Measurements from ENCODE around the gene NID2. TPM values are rescaled to one million over a fixed set of nuclear protein-coding genes. Genes with fewer than 3 reads are reported as not detected.
A peak's percentile ranks its signal among the peaks of the same experiment; 100 is the strongest.

Gene NID2
- total RNA-seq, 4 donors from 2014 or later = 0.17 to 3.0 (median 1.1) TPM

DNA sequence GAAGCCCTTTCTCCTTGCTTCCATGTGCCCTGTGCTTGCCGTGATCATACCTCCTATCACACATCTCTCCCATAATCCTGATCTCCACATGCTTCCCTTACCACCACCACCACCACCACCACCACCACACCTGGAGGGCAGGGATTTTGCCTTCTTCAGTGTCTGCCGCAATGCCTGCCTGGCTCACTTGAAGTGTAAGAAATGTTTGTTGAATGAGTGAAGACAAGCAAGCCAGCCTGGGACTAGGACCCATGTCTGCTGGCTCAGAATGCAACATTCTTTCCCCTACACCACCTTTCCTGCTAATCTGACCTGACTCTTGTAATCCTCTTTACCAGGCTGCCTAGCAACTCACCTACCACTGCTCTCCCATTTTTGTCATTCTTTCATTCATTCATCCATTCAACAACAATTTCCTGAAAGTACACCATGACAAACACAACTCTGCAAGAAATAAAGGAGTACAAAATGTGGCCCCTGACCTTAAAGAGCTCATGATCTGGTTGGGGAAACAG, 3.5 kb upstream of the NID2 start:
- H3K4me3 ChIP-seq (ENCODE audit: low read depth, poor library complexity, severe bottlenecking) = no peak overlapping the region
- 94 to 98% methylated on average over 2 of the region's 2 CpGs for WGBS, 2 donors
- intact Hi-C loops (cut with DNase I; ENCODE audit: low total_unique reads) = no loop called here
- DNase-seq (ENCODE audit: low spot score in 2 of 2) = no peak
- no peak for TF ChIP-seq POLR2A (IDR thresholded peaks at IDR 0.05)
- TF ChIP-seq, protein P1, sequence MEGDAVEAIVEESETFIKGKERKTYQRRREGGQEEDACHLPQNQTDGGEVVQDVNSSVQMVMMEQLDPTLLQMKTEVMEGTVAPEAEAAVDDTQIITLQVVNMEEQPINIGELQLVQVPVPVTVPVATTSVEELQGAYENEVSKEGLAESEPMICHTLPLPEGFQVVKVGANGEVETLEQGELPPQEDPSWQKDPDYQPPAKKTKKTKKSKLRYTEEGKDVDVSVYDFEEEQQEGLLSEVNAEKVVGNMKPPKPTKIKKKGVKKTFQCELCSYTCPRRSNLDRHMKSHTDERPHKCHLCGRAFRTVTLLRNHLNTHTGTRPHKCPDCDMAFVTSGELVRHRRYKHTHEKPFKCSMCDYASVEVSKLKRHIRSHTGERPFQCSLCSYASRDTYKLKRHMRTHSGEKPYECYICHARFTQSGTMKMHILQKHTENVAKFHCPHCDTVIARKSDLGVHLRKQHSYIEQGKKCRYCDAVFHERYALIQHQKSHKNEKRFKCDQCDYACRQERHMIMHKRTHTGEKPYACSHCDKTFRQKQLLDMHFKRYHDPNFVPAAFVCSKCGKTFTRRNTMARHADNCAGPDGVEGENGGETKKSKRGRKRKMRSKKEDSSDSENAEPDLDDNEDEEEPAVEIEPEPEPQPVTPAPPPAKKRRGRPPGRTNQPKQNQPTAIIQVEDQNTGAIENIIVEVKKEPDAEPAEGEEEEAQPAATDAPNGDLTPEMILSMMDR (IDR thresholded peaks at IDR 0.05) = no peak

DNA sequence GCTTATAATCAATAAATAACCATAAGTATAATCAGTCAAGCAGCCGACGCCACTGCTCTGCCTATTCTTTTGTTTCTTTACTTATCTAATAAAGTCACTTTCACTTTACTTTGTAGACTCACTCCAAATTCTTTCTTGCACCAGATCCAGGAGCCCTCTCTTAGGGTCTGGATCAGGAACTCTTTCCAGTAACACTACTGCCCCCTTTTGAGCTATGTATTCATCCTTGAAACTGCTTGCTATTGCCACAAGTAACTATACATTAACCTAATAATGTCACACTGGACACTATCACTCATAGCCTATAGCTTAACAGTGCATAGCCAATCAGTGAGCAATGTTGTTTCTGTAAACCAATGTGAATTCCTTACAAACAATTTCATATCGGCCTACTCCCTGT, 2.8 kb upstream of the NID2 start:
- 51% methylated on average over 3 of the region's 3 CpGs for WGBS, 2 donors
- no peak overlapping the region for H3K4me3 ChIP-seq (ENCODE audit: low read depth, poor library complexity, severe bottlenecking)
- no peak for DNase-seq (ENCODE audit: low spot score in 2 of 2)
- intact Hi-C loops (cut with DNase I; ENCODE audit: low total_unique reads) = no loop called here
- TF ChIP-seq, protein P1 (IDR thresholded peaks at IDR 0.05) = no peak
- no peak for TF ChIP-seq POLR2A (IDR thresholded peaks at IDR 0.05)

DNA sequence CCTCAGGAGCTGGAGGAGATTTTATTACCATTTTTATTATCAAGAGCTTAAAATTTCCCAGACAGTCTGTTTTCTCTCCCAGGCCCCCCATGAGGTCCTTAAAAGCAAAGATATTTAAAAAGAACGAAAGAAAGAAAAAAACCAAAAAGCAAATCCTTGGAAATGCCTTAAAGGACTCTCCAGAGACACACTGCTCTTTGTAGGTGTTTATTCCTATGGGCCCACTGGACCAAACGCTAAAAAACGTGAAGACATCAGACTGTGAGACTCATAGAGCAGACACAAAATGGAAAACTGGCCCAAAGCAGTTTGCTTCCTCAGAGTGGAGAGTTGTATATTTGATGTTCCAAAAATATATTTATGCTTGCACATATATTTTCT, 1.2 kb upstream of the NID2 start:
- TF ChIP-seq, protein P1 (IDR thresholded peaks at IDR 0.05) = no peak
- TF ChIP-seq POLR2A (IDR thresholded peaks at IDR 0.05) = no peak
- H3K4me3 ChIP-seq (ENCODE audit: low read depth, poor library complexity, severe bottlenecking) = no peak overlapping the region
- no peak for DNase-seq (ENCODE audit: low spot score in 2 of 2)
- 63 to 72% methylated on average over 3 of the region's 3 CpGs for WGBS, 2 donors
- intact Hi-C loops (cut with DNase I; ENCODE audit: low total_unique reads) = no loop called here

DNA sequence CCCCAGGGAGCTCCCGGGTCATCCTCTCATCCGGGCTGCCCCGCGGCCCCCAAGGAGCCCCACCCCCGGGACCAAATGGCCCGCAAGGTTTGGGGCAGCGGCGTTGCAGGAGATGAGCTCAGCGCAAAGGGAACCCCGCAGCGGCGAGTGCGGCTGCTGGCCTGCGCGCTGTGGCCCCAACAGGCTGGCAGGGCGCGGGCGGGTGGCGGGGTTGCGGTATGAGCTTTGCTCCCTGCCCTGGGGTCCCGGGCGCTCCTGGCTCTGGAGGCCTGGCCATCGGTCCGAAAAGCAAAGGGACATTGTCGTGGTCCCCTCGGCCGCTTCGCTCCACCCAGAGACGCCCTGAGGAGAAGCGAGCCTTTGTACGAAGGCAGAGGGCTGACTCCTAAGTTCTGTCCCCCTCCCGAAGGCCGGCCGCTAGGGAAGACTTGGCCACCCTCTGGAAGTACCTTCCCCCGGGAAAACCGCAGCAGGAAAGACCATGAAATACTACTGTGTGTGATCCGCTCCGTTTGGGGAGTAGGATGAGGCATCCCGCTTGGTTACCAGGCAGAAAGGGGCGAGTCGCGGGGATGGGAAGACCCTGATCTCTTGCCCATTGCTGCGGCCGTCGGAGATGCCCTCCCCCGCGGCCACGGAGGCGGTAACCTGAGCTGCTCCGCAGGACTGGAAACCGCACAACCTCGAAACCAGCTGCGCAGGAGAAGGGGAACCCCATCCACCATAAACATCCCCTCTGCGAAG, 620 bp upstream of the NID2 start:
- H3K4me3 ChIP-seq (ENCODE audit: low read depth, poor library complexity, severe bottlenecking) = peak overlapping the region; percentile 43
- WGBS, 2 donors = 6 to 9% methylated on average over 38 to 41 of the region's 54 CpGs
- no peak for TF ChIP-seq POLR2A (IDR thresholded peaks at IDR 0.05)
- TF ChIP-seq, protein P1 (IDR thresholded peaks at IDR 0.05) = no peak
- DNase-seq (ENCODE audit: low spot score in 2 of 2) = peak in 1 of 2 donors; percentile 90
- intact Hi-C loops (cut with DNase I; ENCODE audit: low total_unique reads) = no loop called here

DNA sequence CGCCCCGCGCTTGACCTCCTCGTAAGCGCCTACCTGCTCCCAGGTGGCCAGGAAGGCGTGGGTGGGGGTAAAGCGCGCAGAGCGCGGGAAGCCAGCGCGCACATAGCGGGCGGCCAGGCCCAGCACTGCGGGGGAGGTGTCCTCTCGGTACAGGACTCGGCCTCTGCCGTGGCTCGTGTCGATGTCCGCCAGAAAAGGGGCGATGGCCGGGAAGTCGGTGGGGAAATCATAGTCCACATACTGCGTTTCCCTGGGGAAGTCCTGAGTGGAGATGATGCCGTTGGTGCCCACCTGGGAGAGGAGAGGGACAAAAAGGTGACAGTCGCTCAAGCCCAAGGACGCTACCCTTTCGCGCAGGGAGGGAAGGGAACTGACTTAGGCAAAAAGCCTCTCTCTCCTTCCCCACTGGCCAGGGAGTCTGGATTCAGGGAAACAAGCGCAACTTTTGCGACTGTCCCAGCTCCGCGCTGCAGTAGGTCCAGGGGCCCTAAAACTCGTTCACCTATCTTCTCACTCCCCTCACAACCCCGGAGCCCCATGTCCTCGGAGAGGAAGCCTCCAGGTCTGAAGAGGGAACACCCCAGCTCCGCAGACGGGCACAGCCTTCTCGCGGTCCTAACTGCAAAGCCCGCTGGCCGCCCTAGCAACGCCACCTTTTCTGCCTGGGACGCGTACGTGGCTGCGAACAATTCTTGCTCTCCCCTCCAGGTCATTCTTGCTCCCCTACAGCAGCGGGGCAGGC, 815 bp downstream of the NID2 start:
- TF ChIP-seq POLR2A (IDR thresholded peaks at IDR 0.05) = no peak
- TF ChIP-seq, protein P1 (IDR thresholded peaks at IDR 0.05) = no peak
- intact Hi-C loops (cut with DNase I; ENCODE audit: low total_unique reads) = no loop called here
- DNase-seq (ENCODE audit: low spot score in 2 of 2) = no peak
- peak overlapping the region; percentile 43 for H3K4me3 ChIP-seq (ENCODE audit: low read depth, poor library complexity, severe bottlenecking)
- WGBS, 2 donors = 7 to 12% methylated on average over 41 to 49 of the region's 49 CpGs

Data from lower leg skin (tissue), 4 donors.